Cardiac muscle cell (in vitro differentiated cells and primary cell): ENCODE measurements around the gene TEPSIN. TPM values are rescaled to one million over a fixed set of nuclear protein-coding genes. Genes with fewer than 3 reads are reported as not detected.

Experiments
- DNase-seq, 2 donors: peaks; one replicate each; pipeline versions ENCODE4 v3.0.0 to v3.0.0-alpha.2; 2010 to 2017; ENCODE audit warnings: low read depth in 1 of 2, low spot score in 1 of 2
- H3K27ac ChIP-seq: fragments of 200-600 bp; sonication (generic); 2 replicates; pipeline ENCODE4 v1.5.1; 2016
- H3K27me3 ChIP-seq: fragments of 200-600 bp; sonication (generic); 2 replicates; pipeline ENCODE4 v1.6.0; 2016; ENCODE audit warnings: control low read depth
- H3K36me3 ChIP-seq: fragments of 200-600 bp; sonication (generic); 2 replicates; pipeline ENCODE4 v1.5.1; 2016; ENCODE audit warnings: control low read depth
- H3K4me1 ChIP-seq: fragments of 200-600 bp; sonication (generic); 2 replicates; pipeline ENCODE4 v1.8.1; 2017; ENCODE audit warnings: low read depth, mild to moderate bottlenecking, mixed run types
- H3K4me3 ChIP-seq: fragments of 200-600 bp; sonication (generic); 2 replicates; pipeline ENCODE4 v1.5.1; 2016; ENCODE audit warnings: mild to moderate bottlenecking
- H3K9me3 ChIP-seq: fragments of 200-600 bp; sonication (generic); 2 replicates; pipeline ENCODE4 v1.5.1; 2017; ENCODE audit warnings: low read depth, mild to moderate bottlenecking, control low read depth
- CTCF ChIP-seq: IDR thresholded peaks from 2 replicates; pipeline ENCODE4 v1.5.1; 2012; ENCODE audit warnings: low read depth, mild to moderate bottlenecking, low read length
- polyA plus RNA-seq: library from polyadenylated mRNA; unstranded; fragments of >200 nt; fragmentation: Nextera tagmentation; extraction: Ambion mirVana; gene quantifications from 2 replicates; pipeline ENCODE4 v1.2.1, GENCODE V29; 2016
- total RNA-seq: library from RNA; depleted of rRNA; stranded (reverse); fragments of >200 nt; gene quantifications from 2 replicates; pipeline ENCODE4 v1.2.3, GENCODE V29; 2016

The TEPSIN gene
- total and polyA plus RNA-seq, 2 experiments from 2014 or later, result 34.8 to 52.5 TPM

GRCh38 chr17:81247339-81247990 lies 8.6 kb upstream of the TEPSIN start:
- Histone ChIP-seq H3K9me3 (no peaks in the 10 kb centered on the region), H3K4me1 (peaks cover 14% of the 10 kb centered on the region), H3K4me3 (no peak overlapping the region), H3K36me3 (no peaks in the 10 kb centered on the region), H3K27me3 (no peaks in the 10 kb centered on the region), H3K27ac (no peak overlapping the region)
- no peak for TF ChIP-seq CTCF
- no peak for DNase-seq

- no peak for DNase-seq
- Histone ChIP-seq H3K27ac (no peak overlapping the region), H3K36me3 (no peaks in the 10 kb centered on the region), H3K9me3 (no peaks in the 10 kb centered on the region), H3K27me3 (no peaks in the 10 kb centered on the region), H3K4me1 (peaks cover 7% of the 10 kb centered on the region), H3K4me3 (no peak overlapping the region)
- TF ChIP-seq CTCF, result no peak
Measured at GRCh38 chr17:81246679-81247338, 8.0 kb upstream of the TEPSIN start.

- no peak for TF ChIP-seq CTCF
- no peaks in the 10 kb centered on the region for H3K36me3 ChIP-seq
- peaks cover 4% of the 10 kb centered on the region for H3K4me1 ChIP-seq
- DNase-seq, result no peak
- H3K4me3 ChIP-seq, result no peak overlapping the region
- H3K9me3 ChIP-seq, result no peaks in the 10 kb centered on the region
- H3K27ac ChIP-seq, result no peak overlapping the region
- no peaks in the 10 kb centered on the region for H3K27me3 ChIP-seq
Measured at GRCh38 chr17:81246343-81246670, 7.5 kb upstream of the TEPSIN start.

GRCh38 chr17:81245665-81246342 lies 6.9 kb upstream of the TEPSIN start:
- no peaks in the 10 kb centered on the region for H3K36me3 ChIP-seq
- no peak overlapping the region for H3K27ac ChIP-seq
- H3K4me1 ChIP-seq, result no peaks in the 10 kb centered on the region
- H3K4me3 ChIP-seq, result no peak overlapping the region
- DNase-seq, result no peak
- no peak for TF ChIP-seq CTCF
- no peaks in the 10 kb centered on the region for H3K9me3 ChIP-seq
- H3K27me3 ChIP-seq, result no peaks in the 10 kb centered on the region

GRCh38 chr17:81245024-81245664 lies 6.3 kb upstream of the TEPSIN start:
- Histone ChIP-seq H3K27me3 (no peaks in the 10 kb centered on the region), H3K9me3 (no peaks in the 10 kb centered on the region), H3K4me3 (no peak overlapping the region), H3K4me1 (no peaks in the 10 kb centered on the region), H3K27ac (no peak overlapping the region), H3K36me3 (no peaks in the 10 kb centered on the region)
- TF ChIP-seq CTCF, result no peak
- DNase-seq, result no peak
